Activated CD4-positive, CD25-positive, alpha-beta regulatory T cell treated with anti-CD3 and anti-CD28 coated beads, Interleukin-2, amount 50 U/mL, for 24 hours (primary cell): ENCODE data around the gene ILKAP.

Experiments used
- ATAC-seq, 2 donors: fragments of 150-1000 bp; cut with Tn5 transposase; one replicate each; pipeline ENCODE4 v1.10.0; 2021; ENCODE audit warnings: mild to moderate bottlenecking in 1 of 2, moderate library complexity in 1 of 2

The ILKAP gene

GRCh38 chr2:238163481-238164198 is 39.9 kb downstream of the ILKAP start:
- no peak for ATAC-seq

GRCh38 chr2:238162846-238163441 is 40.6 kb downstream of the ILKAP start:
- no peak for ATAC-seq

- no peak for ATAC-seq
Measured at GRCh38 chr2:238162251-238162845, 41.1 kb downstream of the ILKAP start.

- no peak for ATAC-seq
Measured at GRCh38 chr2:238161291-238162051, 42.0 kb downstream of the ILKAP start.

GRCh38 chr2:238160206-238161129 is 43.0 kb downstream of the ILKAP start:
- ATAC-seq, result no peak

GRCh38 chr2:238159661-238160205 is 43.8 kb downstream of the ILKAP start:
- no peak for ATAC-seq

GRCh38 chr2:238159071-238159539 is 44.4 kb downstream of the ILKAP start:
- ATAC-seq, result peak; percentile 44 to 48

- ATAC-seq, result peak; percentile 54 to 60
Measured at GRCh38 chr2:238158509-238159070, 44.9 kb downstream of the ILKAP start, which contains the start of gene ERFE. ERFE (plus strand) TSS chr2:238158970; CDS start chr2:238159008, 38 bp downstream.

GRCh38 chr2:238158018-238158508 is 45.4 kb downstream of the ILKAP start:
- no peak for ATAC-seq

GRCh38 chr2:238157506-238158017 is 45.9 kb downstream of the ILKAP start:
- ATAC-seq, result no peak

- ATAC-seq, result no peak
Measured at GRCh38 chr2:238155761-238156694, 47.5 kb downstream of the ILKAP start.

GRCh38 chr2:238155051-238155760 is 48.3 kb downstream of the ILKAP start:
- ATAC-seq, result no peak

- ATAC-seq, result no peak
Measured at GRCh38 chr2:238154570-238154969, 48.9 kb downstream of the ILKAP start.

- no peak for ATAC-seq
Measured at GRCh38 chr2:238152771-238153688, 50.5 kb downstream of the ILKAP start.

GRCh38 chr2:238151628-238152235 is 51.8 kb downstream of the ILKAP start:
- no peak for ATAC-seq

GRCh38 chr2:238151205-238151604 is 52.3 kb downstream of the ILKAP start:
- ATAC-seq, result no peak

- ATAC-seq, result no peak
Measured at GRCh38 chr2:238150686-238151085, 52.8 kb downstream of the ILKAP start.
